Stimulated activated CD4-positive, alpha-beta T cell treated with anti-CD3 and anti-CD28 coated beads, Interleukin-2, amount 100 ng/mL, for 48 hours (primary cell): ENCODE data around the gene DTNBP1.
"Not testable (repeated sequence)": the region's sequence is repeated elsewhere in the genome, so short reads cannot be mapped to it uniquely, and the experiment has no call there.

Experiments used
- DNase-seq, 2 donors: peaks; one replicate each; pipeline ENCODE4 v3.0.0-alpha.2; 2020

Gene DTNBP1

GRCh38 chr6:15555101-15556038 is 107.5 kb downstream of the DTNBP1 start:
- DNase-seq, result no peak

GRCh38 chr6:15554728-15555100 is 108.1 kb downstream of the DTNBP1 start:
- DNase-seq, result no peak

GRCh38 chr6:15553736-15554294 is 109.0 kb downstream of the DTNBP1 start:
- DNase-seq, result no peak

GRCh38 chr6:15553031-15553430 is 109.8 kb downstream of the DTNBP1 start:
- DNase-seq, result no peak

GRCh38 chr6:15551798-15552197 is 111.0 kb downstream of the DTNBP1 start:
- DNase-seq, result no peak

GRCh38 chr6:15551262-15551661 is 111.6 kb downstream of the DTNBP1 start:
- DNase-seq, result no peak

GRCh38 chr6:15550546-15551123 is 112.2 kb downstream of the DTNBP1 start:
- DNase-seq, result no peak

- DNase-seq, result no peak
Observed at GRCh38 chr6:15549371-15549770, 113.5 kb downstream of the DTNBP1 start.

GRCh38 chr6:15547400-15547799 is 115.4 kb downstream of the DTNBP1 start:
- DNase-seq, result no peak

GRCh38 chr6:15546591-15546990 is 116.2 kb downstream of the DTNBP1 start:
- DNase-seq, result no peak

GRCh38 chr6:15544321-15544900 is 118.4 kb downstream of the DTNBP1 start:
- no peak for DNase-seq

GRCh38 chr6:15543332-15543917 is 119.4 kb downstream of the DTNBP1 start:
- not testable (repeated sequence) for DNase-seq

GRCh38 chr6:15539722-15540270 is 123.0 kb downstream of the DTNBP1 start:
- DNase-seq, result no peak

- no peak for DNase-seq
Observed at GRCh38 chr6:15538766-15539495, 123.9 kb downstream of the DTNBP1 start.

GRCh38 chr6:15538106-15538505 is 124.7 kb downstream of the DTNBP1 start:
- DNase-seq, result no peak

- DNase-seq, result no peak
Observed at GRCh38 chr6:15536198-15536955, 126.5 kb downstream of the DTNBP1 start.

GRCh38 chr6:15535495-15536197 is 127.2 kb downstream of the DTNBP1 start:
- no peak for DNase-seq

GRCh38 chr6:15534974-15535373 is 127.9 kb downstream of the DTNBP1 start:
- DNase-seq, result no peak

GRCh38 chr6:15533379-15534026 is 129.3 kb downstream of the DTNBP1 start:
- DNase-seq, result no peak

GRCh38 chr6:15531973-15532372 is 130.9 kb downstream of the DTNBP1 start:
- DNase-seq, result no peak
